Ureter (tissue), 1 donor: ENCODE data around the gene PPIL1. TPM values are rescaled to one million over a fixed set of nuclear protein-coding genes. Genes with fewer than 3 reads are reported as not detected.

ENCODE experiments used
- DNase-seq: peaks from one replicate; pipeline ENCODE4 v3.0.0-alpha.2; 2020; ENCODE audit warnings: low spot score
- total RNA-seq: library from RNA; stranded (reverse); gene quantifications from one replicate; pipeline ENCODE4 v1.2.4, GENCODE V29; 2023
- donor health status: DM: yes; HTN: yes; CAD: no.

The PPIL1 gene
- total RNA-seq, 1 donor from 2014 or later: 39.1 TPM

- DNase-seq: no peak
Observed at GRCh38 chr6:36836111-36837021, 38.2 kb downstream of the PPIL1 start.

- DNase-seq: no peak
Observed at GRCh38 chr6:36834576-36835341, 39.8 kb downstream of the PPIL1 start.

GRCh38 chr6:36833182-36833789 lies 41.3 kb downstream of the PPIL1 start:
- DNase-seq: no peak

- DNase-seq: no peak
Observed at GRCh38 chr6:36832313-36832712, 42.3 kb downstream of the PPIL1 start.

GRCh38 chr6:36830577-36830976 lies 44.0 kb downstream of the PPIL1 start:
- no peak for DNase-seq

- DNase-seq: peak; percentile 76
Observed at GRCh38 chr6:36829919-36830544, 44.6 kb downstream of the PPIL1 start.

- DNase-seq: no peak
Observed at GRCh38 chr6:36827261-36828079, 47.1 kb downstream of the PPIL1 start.

GRCh38 chr6:36826520-36827227 lies 47.9 kb downstream of the PPIL1 start:
- no peak for DNase-seq

GRCh38 chr6:36825994-36826393 lies 48.6 kb downstream of the PPIL1 start:
- no peak for DNase-seq

GRCh38 chr6:36825452-36825851 lies 49.2 kb downstream of the PPIL1 start:
- DNase-seq: no peak

GRCh38 chr6:36824253-36824652 lies 50.4 kb downstream of the PPIL1 start:
- DNase-seq: no peak

- DNase-seq: no peak
Observed at GRCh38 chr6:36823421-36824096, 51.0 kb downstream of the PPIL1 start.

- DNase-seq: no peak
Observed at GRCh38 chr6:36822506-36823269, 51.9 kb downstream of the PPIL1 start.

GRCh38 chr6:36821581-36822335 lies 52.8 kb downstream of the PPIL1 start:
- no peak for DNase-seq

GRCh38 chr6:36820700-36821580 lies 53.7 kb downstream of the PPIL1 start:
- DNase-seq: no peak

GRCh38 chr6:36818756-36819155 lies 55.8 kb downstream of the PPIL1 start:
- DNase-seq: no peak

- DNase-seq: no peak
Observed at GRCh38 chr6:36817847-36818246, 56.8 kb downstream of the PPIL1 start.
